Measurements from ENCODE around the gene E2F1. TPM values are rescaled to one million over a fixed set of nuclear protein-coding genes. Genes with fewer than 3 reads are reported as not detected.
A peak's percentile ranks its signal among the peaks of the same experiment; 100 is the strongest.
"Not testable (repeated sequence)": the region's sequence is repeated elsewhere in the genome, so short reads cannot be mapped to it uniquely, and the experiment has no call there.

The E2F1 gene
- total and polyA plus RNA-seq, 7 experiments from 2014 or later = 0.46 to 61.6 (median 1.5) TPM; not detected in 1

- H3K9me3 ChIP-seq (ENCODE audit: control insufficient read depth in 2 of 3, low read length in 3 of 3) = no peaks in the 10 kb centered on the region
- no peak for DNase-seq
- peak overlapping the region in 4 of 9 donors; percentile 1 to 56 (median 10) for H3K27ac Mint-ChIP-seq
- H3K4me3 ChIP-seq (ENCODE audit: low read length) = no peak overlapping the region
- H3K36me3 ChIP-seq (ENCODE audit: control insufficient read depth in 2 of 3, insufficient read depth in 3 of 3, low read length in 3 of 3) = peaks cover 0 to 20% (median 0%) of the 10 kb centered on the region in 3 experiments
- no peaks in the 10 kb centered on the region for H3K27me3 ChIP-seq (ENCODE audit: control insufficient read depth in 2 of 2, insufficient read depth in 2 of 2, low read length in 2 of 2)
- no peak for ATAC-seq
- no peaks in the 10 kb centered on the region for H3K27me3 Mint-ChIP-seq
- intact Hi-C loops (cut with micrococcal nuclease) = no loop called here
- H3K9me3 Mint-ChIP-seq = no peaks in the 10 kb centered on the region
- peaks cover 0 to 9% (median 5%) of the 10 kb centered on the region in 7 donors for H3K4me1 Mint-ChIP-seq
- H3K27ac ChIP-seq (ENCODE audit: low read depth, low read length) = no peak overlapping the region
- ChIA-PET CTCF (interaction anchor here (0.6 to 1.1 kb wide), 3 partner anchors 17 to 263 kb away, joined by 3 to 6 read pairs (median 3); no protein-coding TSS in a partner anchor), POLR2A (interaction anchor here (0.6 kb wide), 1 partner anchor 32 kb away, joined by 3 read pairs; no protein-coding TSS in a partner anchor)
- peaks cover 0 to 14% of the 10 kb centered on the region in 2 donors for H3K4me1 ChIP-seq (ENCODE audit: control insufficient read depth in 2 of 2, insufficient read depth in 2 of 2, low read length in 2 of 2)
- no peak overlapping the region for H3K4me3 Mint-ChIP-seq
- H3K36me3 Mint-ChIP-seq = peaks cover 0 to 16% (median 6%) of the 10 kb centered on the region in 5 donors
Observed at GRCh38 chr20:33648396-33649004, 37.7 kb downstream of the E2F1 start.

DNA sequence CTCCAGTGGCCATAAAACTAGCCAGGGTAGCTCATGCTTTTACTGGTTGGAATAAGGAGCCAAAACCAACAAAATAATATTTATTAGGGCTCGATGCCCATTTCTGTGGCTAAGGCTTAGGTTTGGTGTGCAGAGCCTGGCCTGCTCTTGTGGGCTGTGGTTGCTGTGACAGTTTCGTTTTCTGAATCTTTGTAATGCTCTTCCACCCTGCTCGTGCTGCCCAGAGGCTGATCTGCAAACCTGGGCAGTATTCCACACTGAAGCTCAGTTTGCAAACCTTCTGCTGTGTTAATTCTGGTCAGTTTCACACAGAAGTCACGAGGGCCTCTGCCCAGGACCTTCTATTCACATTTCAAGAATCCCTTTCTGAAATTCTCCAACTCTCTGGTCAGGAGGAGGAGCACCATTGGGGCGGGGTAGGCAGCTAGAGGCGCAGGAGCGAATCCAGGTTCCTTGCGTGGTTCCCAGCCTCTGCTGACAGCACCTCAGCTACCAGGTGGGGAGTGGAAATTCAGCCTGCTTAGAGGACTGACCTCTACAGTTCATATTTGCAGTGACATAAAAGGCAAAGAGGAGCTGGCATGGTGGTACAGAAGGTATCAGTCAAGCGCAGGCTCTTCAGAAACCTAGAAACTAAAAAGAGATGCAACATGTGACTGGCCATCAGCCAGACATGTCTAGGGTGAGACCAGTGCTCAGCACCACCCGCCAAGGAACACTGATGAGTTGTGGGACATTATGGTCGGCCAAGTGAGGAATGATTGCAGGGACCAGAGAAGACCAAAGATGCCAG is 38.4 kb downstream of the E2F1 start:
- ChIA-PET POLR2A (interaction anchor here (0.6 kb wide), 2 partner anchors 33 to 345 kb away, joined by 3 read pairs; no protein-coding TSS in a partner anchor), CTCF (interaction anchor here (1.1 kb wide), 1 partner anchor 20 kb away, joined by 3 read pairs; no protein-coding TSS in a partner anchor)
- Mint-ChIP-seq H3K27me3 (no peaks in the 10 kb centered on the region), H3K4me3 (no peak overlapping the region), H3K9me3 (no peaks in the 10 kb centered on the region), H3K27ac (peak overlapping the region in 5 of 9 donors; percentile 51 to 81 (median 74)), H3K4me1 (peaks cover 0 to 7% (median 0%) of the 10 kb centered on the region in 7 donors), H3K36me3 (peaks cover 0 to 16% (median 6%) of the 10 kb centered on the region in 5 donors)
- Histone ChIP-seq H3K27ac (ENCODE audit: low read depth, low read length) (no peak overlapping the region), H3K9me3 (ENCODE audit: control insufficient read depth in 2 of 3, low read length in 3 of 3) (no peaks in the 10 kb centered on the region), H3K36me3 (ENCODE audit: control insufficient read depth in 2 of 3, insufficient read depth in 3 of 3, low read length in 3 of 3) (peaks cover 0 to 20% (median 0%) of the 10 kb centered on the region in 3 experiments), H3K4me1 (ENCODE audit: control insufficient read depth in 2 of 2, insufficient read depth in 2 of 2, low read length in 2 of 2) (peaks cover 0 to 14% of the 10 kb centered on the region in 2 donors), H3K27me3 (ENCODE audit: control insufficient read depth in 2 of 2, insufficient read depth in 2 of 2, low read length in 2 of 2) (no peaks in the 10 kb centered on the region), H3K4me3 (ENCODE audit: low read length) (no peak overlapping the region)
- intact Hi-C loops (cut with micrococcal nuclease) = no loop called here
- no peak for DNase-seq
- no peak for ATAC-seq

DNA sequence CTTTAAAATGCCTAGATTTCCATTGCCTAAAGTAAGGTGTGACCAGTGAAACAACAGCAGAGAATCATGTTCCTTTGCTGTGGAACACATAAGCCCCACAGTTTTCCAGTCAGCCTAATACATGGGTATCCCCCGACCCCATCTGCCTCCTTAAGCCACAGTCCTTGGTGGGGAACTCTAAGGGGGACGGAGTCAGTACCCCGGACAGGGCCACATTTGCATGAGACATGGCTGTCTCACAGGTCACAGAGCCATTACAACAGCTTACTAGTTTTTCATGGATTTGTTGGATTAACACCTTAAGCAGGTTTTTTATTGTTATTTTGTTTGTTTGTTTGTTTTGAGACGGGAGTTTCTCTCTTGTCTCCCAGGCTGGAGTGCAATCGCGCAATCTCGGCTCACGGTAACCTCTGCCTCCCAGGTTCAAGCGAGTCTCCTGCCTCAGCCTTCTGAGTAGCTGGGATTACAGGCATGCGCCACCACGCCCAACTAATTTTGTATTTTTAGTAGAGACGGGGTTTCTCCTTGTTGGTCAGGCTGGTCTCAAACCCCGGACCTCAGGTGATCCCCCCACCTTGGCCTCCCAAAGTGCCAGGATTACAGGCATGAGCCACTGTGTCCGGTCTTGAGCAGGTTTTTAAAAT is 39.1 kb downstream of the E2F1 start:
- Histone ChIP-seq H3K4me1 (ENCODE audit: control insufficient read depth in 2 of 2, insufficient read depth in 2 of 2, low read length in 2 of 2) (peaks cover 0 to 14% of the 10 kb centered on the region in 2 donors), H3K36me3 (ENCODE audit: control insufficient read depth in 2 of 3, insufficient read depth in 3 of 3, low read length in 3 of 3) (peaks cover 0 to 24% (median 0%) of the 10 kb centered on the region in 3 experiments)
- ChIA-PET CTCF (interaction anchor here (0.6 kb wide), 1 partner anchor 181 kb away, joined by 4 read pairs; no protein-coding TSS in a partner anchor), POLR2A (interaction anchor here (0.6 kb wide), 1 partner anchor 345 kb away, joined by 3 read pairs; no protein-coding TSS in a partner anchor)
- H3K27ac ChIP-seq (ENCODE audit: low read depth, low read length); H3K4me1 Mint-ChIP-seq; DNase-seq; H3K4me3 ChIP-seq (ENCODE audit: low read length); intact Hi-C loops (cut with micrococcal nuclease); ATAC-seq; H3K27me3 Mint-ChIP-seq; H3K9me3 Mint-ChIP-seq; H3K4me3 Mint-ChIP-seq; H3K9me3 ChIP-seq (ENCODE audit: control insufficient read depth in 2 of 3, low read length in 3 of 3); H3K27me3 ChIP-seq (ENCODE audit: control insufficient read depth in 2 of 2, insufficient read depth in 2 of 2, low read length in 2 of 2): not testable (repeated sequence)
- H3K36me3 Mint-ChIP-seq = peaks cover 0 to 16% (median 6%) of the 10 kb centered on the region in 5 donors
- peak overlapping the region in 2 of 9 donors; percentile 17 to 74 for H3K27ac Mint-ChIP-seq

GRCh38 chr20:33646191-33646590 is 40.0 kb downstream of the E2F1 start:
- DNase-seq = no peak
- peaks cover 0 to 7% (median 0%) of the 10 kb centered on the region in 7 donors for H3K4me1 Mint-ChIP-seq
- Histone ChIP-seq H3K27me3 (ENCODE audit: control insufficient read depth in 2 of 2, insufficient read depth in 2 of 2, low read length in 2 of 2) (no peaks in the 10 kb centered on the region), H3K4me3 (ENCODE audit: low read length) (no peak overlapping the region), H3K27ac (ENCODE audit: low read depth, low read length) (no peak overlapping the region), H3K4me1 (ENCODE audit: control insufficient read depth in 2 of 2, insufficient read depth in 2 of 2, low read length in 2 of 2) (peaks cover 0 to 14% of the 10 kb centered on the region in 2 donors), H3K9me3 (ENCODE audit: control insufficient read depth in 2 of 3, low read length in 3 of 3) (no peaks in the 10 kb centered on the region), H3K36me3 (ENCODE audit: control insufficient read depth in 2 of 3, insufficient read depth in 3 of 3, low read length in 3 of 3) (peaks cover 0 to 32% (median 0%) of the 10 kb centered on the region in 3 experiments)
- ChIA-PET POLR2A (interaction anchor here (0.5 kb wide), 1 partner anchor 147 kb away, joined by 4 read pairs; no protein-coding TSS in a partner anchor), CTCF (no interaction called here)
- H3K27me3 Mint-ChIP-seq = no peaks in the 10 kb centered on the region
- peak overlapping the region in 1 of 9 donors; percentile 39 for H3K27ac Mint-ChIP-seq
- no peak for ATAC-seq
- H3K36me3 Mint-ChIP-seq = peaks cover 0 to 20% (median 6%) of the 10 kb centered on the region in 5 donors
- intact Hi-C loops (cut with micrococcal nuclease) = no loop called here
- no peak overlapping the region for H3K4me3 Mint-ChIP-seq
- no peaks in the 10 kb centered on the region for H3K9me3 Mint-ChIP-seq

GRCh38 chr20:33645396-33645795 is 40.8 kb downstream of the E2F1 start:
- DNase-seq (no peak), ATAC-seq (no peak)
- Mint-ChIP-seq H3K36me3 (peaks cover 0 to 24% (median 6%) of the 10 kb centered on the region in 5 donors), H3K4me1 (peaks cover 0 to 7% (median 0%) of the 10 kb centered on the region in 7 donors), H3K27ac (peak overlapping the region in 2 of 9 donors; percentile 39 to 67), H3K27me3 (no peaks in the 10 kb centered on the region), H3K4me3 (no peak overlapping the region), H3K9me3 (no peaks in the 10 kb centered on the region)
- H3K27ac ChIP-seq (ENCODE audit: low read depth, low read length) = no peak overlapping the region
- ChIA-PET CTCF (no interaction called here), POLR2A (interaction anchor here (0.6 kb wide), 1 partner anchor 158 kb away, joined by 3 read pairs; no protein-coding TSS in a partner anchor)
- peaks cover 0 to 14% of the 10 kb centered on the region in 2 donors for H3K4me1 ChIP-seq (ENCODE audit: control insufficient read depth in 2 of 2, insufficient read depth in 2 of 2, low read length in 2 of 2)
- H3K36me3 ChIP-seq (ENCODE audit: control insufficient read depth in 2 of 3, insufficient read depth in 3 of 3, low read length in 3 of 3) = peaks cover 0 to 40% (median 0%) of the 10 kb centered on the region in 3 experiments
- no peak overlapping the region for H3K4me3 ChIP-seq (ENCODE audit: low read length)
- intact Hi-C loops (cut with micrococcal nuclease) = no loop called here
- no peaks in the 10 kb centered on the region for H3K27me3 ChIP-seq (ENCODE audit: control insufficient read depth in 2 of 2, insufficient read depth in 2 of 2, low read length in 2 of 2)
- no peaks in the 10 kb centered on the region for H3K9me3 ChIP-seq (ENCODE audit: control insufficient read depth in 2 of 3, low read length in 3 of 3)

DNA sequence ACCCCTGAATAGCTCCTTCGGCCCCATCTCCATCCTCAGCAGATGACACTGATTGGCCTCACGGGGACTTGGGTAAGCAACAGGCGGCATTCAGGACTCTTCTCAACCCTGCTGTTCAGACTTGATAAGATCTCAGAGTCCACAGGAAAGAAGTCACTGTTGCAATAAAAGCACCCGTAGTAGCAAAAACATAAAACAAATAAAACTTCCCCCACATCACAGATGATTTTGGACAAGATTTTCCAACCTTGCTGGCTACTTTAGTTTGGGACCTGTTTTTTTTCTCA is 41.2 kb downstream of the E2F1 start:
- intact Hi-C loops (cut with micrococcal nuclease) = no loop called here
- Histone ChIP-seq H3K4me1 (ENCODE audit: control insufficient read depth in 2 of 2, insufficient read depth in 2 of 2, low read length in 2 of 2) (peaks cover 0 to 14% of the 10 kb centered on the region in 2 donors), H3K27me3 (ENCODE audit: control insufficient read depth in 2 of 2, insufficient read depth in 2 of 2, low read length in 2 of 2) (no peaks in the 10 kb centered on the region), H3K9me3 (ENCODE audit: control insufficient read depth in 2 of 3, low read length in 3 of 3) (no peaks in the 10 kb centered on the region), H3K27ac (ENCODE audit: low read depth, low read length) (no peak overlapping the region), H3K4me3 (ENCODE audit: low read length) (no peak overlapping the region), H3K36me3 (ENCODE audit: control insufficient read depth in 2 of 3, insufficient read depth in 3 of 3, low read length in 3 of 3) (peaks cover 0 to 44% (median 2%) of the 10 kb centered on the region in 3 experiments)
- ChIA-PET POLR2A (no interaction called here), CTCF (no interaction called here)
- ATAC-seq = peak; percentile 24
- H3K4me1 Mint-ChIP-seq = peaks cover 0 to 7% (median 0%) of the 10 kb centered on the region in 7 donors
- H3K4me3 Mint-ChIP-seq = no peak overlapping the region
- H3K27ac Mint-ChIP-seq = no peak overlapping the region
- H3K9me3 Mint-ChIP-seq = no peaks in the 10 kb centered on the region
- H3K27me3 Mint-ChIP-seq = no peaks in the 10 kb centered on the region
- no peak for DNase-seq
- H3K36me3 Mint-ChIP-seq = peaks cover 3 to 27% (median 9%) of the 10 kb centered on the region in 5 donors
